Endothelial cell of umbilical vein (primary cell): ENCODE measurements around the gene AK8. TPM values are rescaled to one million over a fixed set of nuclear protein-coding genes. Genes with fewer than 3 reads are reported as not detected.

Source experiments
- BruUV-seq: library from RNA; stranded (reverse); fragments of 400-500 nt; replicated peaks from 2 replicates; lab custom pipeline; 2021; lab: Mats Ljungman, UMichigan
- CTCF ChIA-PET: fragments of 300-600, 350-600 bp; sonication (Branson Sonifier 250); formaldehyde crosslinking; loops from one replicate; lab custom pipeline; 2021; ENCODE audit warnings: antibody characterized with exemption, inconsistent platforms; lab: Charles Lee
- POLR2A ChIA-PET: fragments of 300-600, 350-600 bp; sonication (Branson Sonifier 250); formaldehyde crosslinking; loops from one replicate; lab custom pipeline; 2021; ENCODE audit warnings: antibody characterized with exemption, inconsistent platforms; lab: Charles Lee
- DNase-seq: peaks from one replicate; pipeline ENCODE4 v3.0.0-alpha.2; 2011; ENCODE audit warnings: low read depth, low spot score
- FAIRE-seq: peaks from 2 replicates; lab custom pipeline; 2011; peaks lifted over from hg19 to GRCh38; lab: Jason Lieb, UNC
- H2AFZ ChIP-seq: 2 replicates; pipeline ENCODE4 v1.6.0; 2012; ENCODE audit warnings: low read depth, low read length, control low read depth, inconsistent platforms
- H3K27ac ChIP-seq: 2 replicates; pipeline ENCODE4 v1.5.1; 2011; ENCODE audit warnings: low read depth, mild to moderate bottlenecking, control low read depth, low read length, moderate library complexity; ENCODE audit not compliant: insufficient read depth
- H3K27me3 ChIP-seq, 2 experiments: 2 replicates each; pipeline versions ENCODE4 v1.6.0 to v1.6.1; 2011; ENCODE audit warnings: low read length in 2 of 2, mixed read lengths in 1 of 2; ENCODE audit not compliant: control insufficient read depth in 2 of 2, insufficient read depth in 2 of 2
- H3K36me3 ChIP-seq, 2 experiments: 2 replicates in 1 of 2; 3 replicates in 1 of 2; pipeline ENCODE4 v1.5.1; 2011; ENCODE audit warnings: low read length in 2 of 2, mild to moderate bottlenecking in 1 of 2, moderate library complexity in 1 of 2; ENCODE audit not compliant: control insufficient read depth in 2 of 2, insufficient read depth in 2 of 2; ENCODE audit errors: extremely low read depth in 1 of 2
- H3K4me1 ChIP-seq: 3 replicates; pipeline ENCODE4 v1.5.1; 2011; ENCODE audit warnings: mild to moderate bottlenecking, low read length; ENCODE audit not compliant: control insufficient read depth, insufficient read depth; ENCODE audit errors: extremely low read depth
- H3K4me2 ChIP-seq: 2 replicates; pipeline ENCODE4 v1.6.1; 2011; ENCODE audit warnings: low read length, control low read depth, mixed read lengths; ENCODE audit not compliant: insufficient read depth
- H3K4me3 ChIP-seq, 3 experiments: fragments of 200-600 bp in 1 of 3; sonication (generic), shearing (Covaris generic) in 1 of 3; replicated peaks in 1 of 3; 2 replicates each; pipeline ENCODE4 v1.5.1; 2011 to 2016; ENCODE audit warnings: control low read depth in 3 of 3, low read length in 3 of 3, mild to moderate bottlenecking in 2 of 3, inconsistent platforms in 1 of 3, low read depth in 1 of 3, moderate library complexity in 1 of 3; ENCODE audit not compliant: insufficient read depth in 1 of 3
- H3K79me2 ChIP-seq: 2 replicates; pipeline ENCODE4 v1.6.0; 2012; ENCODE audit warnings: low read length, inconsistent platforms; ENCODE audit not compliant: control insufficient read depth, insufficient read depth
- H3K9ac ChIP-seq: replicated peaks from 2 replicates; pipeline ENCODE3; 2011; ENCODE audit warnings: low read length, control low read depth; ENCODE audit not compliant: insufficient read depth; ENCODE audit errors: extremely low read depth
- H3K9me1 ChIP-seq: replicated peaks from 3 replicates; pipeline ENCODE4 v1.6.0; 2011; ENCODE audit warnings: mild to moderate bottlenecking, low read length; ENCODE audit not compliant: control insufficient read depth, insufficient read depth; ENCODE audit errors: extremely low read depth
- H3K9me3 ChIP-seq: replicated peaks from 2 replicates; pipeline ENCODE4 v1.5.1; 2012; ENCODE audit warnings: low read length, inconsistent platforms; ENCODE audit not compliant: control insufficient read depth, insufficient read depth
- H4K20me1 ChIP-seq: replicated peaks from 2 replicates; pipeline ENCODE3; 2011; ENCODE audit warnings: mild to moderate bottlenecking, low read length; ENCODE audit not compliant: control insufficient read depth, insufficient read depth; ENCODE audit errors: extremely low read depth
- CTCF ChIP-seq, 2 donors: IDR thresholded peaks; 1 replicate in 1 of 2; 2 replicates in 1 of 2; pipeline ENCODE4 v1.5.1; 2011; ENCODE audit warnings: low read length in 2 of 2, mild to moderate bottlenecking in 2 of 2, moderate library complexity in 2 of 2, control low read depth in 1 of 2, inconsistent platforms in 1 of 2, low read depth in 1 of 2; ENCODE audit not compliant: insufficient read depth in 1 of 2; ENCODE audit errors: extremely low read depth in 1 of 2
- EZH2 ChIP-seq: IDR thresholded peaks from 2 replicates; pipeline ENCODE4 v1.6.1; 2012; ENCODE audit warnings: borderline replicate concordance, low read depth, mild to moderate bottlenecking, moderate library complexity, low read length, inconsistent platforms; ENCODE audit not compliant: severe bottlenecking
- FOS ChIP-seq: IDR thresholded peaks from 2 replicates; pipeline ENCODE4 v1.6.1; 2011; ENCODE audit warnings: mild to moderate bottlenecking, low read length, moderate library complexity, borderline replicate concordance; ENCODE audit not compliant: insufficient read depth
- GATA2 ChIP-seq: IDR thresholded peaks from 2 replicates; pipeline ENCODE4 v1.7.0; 2011; ENCODE audit warnings: low read depth, mild to moderate bottlenecking, moderate library complexity, mixed read lengths, low read length; ENCODE audit not compliant: insufficient read length, insufficient read depth
- JUN ChIP-seq: IDR thresholded peaks from 2 replicates; pipeline ENCODE4 v1.6.1; 2011; ENCODE audit warnings: borderline replicate concordance, low read depth; ENCODE audit not compliant: insufficient read length, insufficient read depth
- MAX ChIP-seq: IDR thresholded peaks from 2 replicates; pipeline ENCODE4 v1.6.1; 2011; ENCODE audit not compliant: insufficient read depth, insufficient read length
- MYC ChIP-seq: IDR thresholded peaks from one replicate; pipeline ENCODE4 v1.6.1; 2011; ENCODE audit warnings: mild to moderate bottlenecking, low read depth, low read length
- POLR2A ChIP-seq: IDR thresholded peaks from 2 replicates; pipeline ENCODE4 v1.6.1; 2012; ENCODE audit warnings: low read depth, mild to moderate bottlenecking, control low read depth, low read length
- POLR2AphosphoS5 ChIP-seq: IDR thresholded peaks from 2 replicates; pipeline ENCODE4 v1.6.1; 2012; ENCODE audit warnings: low read depth, mild to moderate bottlenecking, control low read depth, low read length, moderate library complexity; ENCODE audit not compliant: insufficient read depth
- dilution Hi-C: fragments of 300-500 bp; cut with MboI; formaldehyde crosslinking; loops from one replicate; pipeline ENCODE4 v1.15.0; 2019; ENCODE audit warnings: low sequenced_read_pairs; ENCODE audit not compliant: extremely low pct_ligation_motif_present
- intact Hi-C: fragments of 100-400 bp; cut with micrococcal nuclease; formaldehyde crosslinking; loops from one replicate; pipeline ENCODE4 v1.10.0; 2022
- polyA plus RNA-seq, 4 experiments: library from polyadenylated mRNA; depleted of rRNA in 3 of 4; stranded (reverse) in 3 of 4; unstranded in 1 of 4; fragments of >200 nt; gene quantifications; 2 replicates each; pipeline versions ENCODE4 v1.2.1 to v1.2.3, GENCODE V29; 2011 to 2012; ENCODE audit warnings: missing spikeins in 1 of 4
- total RNA-seq: library from RNA; stranded (reverse); gene quantifications from 2 replicates; pipeline ENCODE4 v1.2.3, GENCODE V29; 2021

Gene AK8
- total and polyA plus RNA-seq, 2 donors (not counting 3 experiments of a cell fraction or from before 2014, with no cell fraction given) = 0.06 TPM; not detected in 1

GRCh38 chr9:132809677-132810271 lies 68.3 kb downstream of the AK8 start:
- Histone ChIP-seq H3K79me2 (no peaks in the 10 kb centered on the region), H2AFZ (no peak overlapping the region), H3K4me3 (no peak overlapping the region), H3K9me1 (no peaks in the 10 kb centered on the region), H3K27me3 (peaks cover 5 to 11% of the 10 kb centered on the region in 2 experiments), H3K9me3 (no peaks in the 10 kb centered on the region), H4K20me1 (no peaks in the 10 kb centered on the region), H3K4me1 (no peaks in the 10 kb centered on the region), H3K36me3 (no peaks in the 10 kb centered on the region), H3K27ac (no peak overlapping the region), H3K4me2 (no peak overlapping the region), H3K9ac (no peak overlapping the region)
- CTCF ChIA-PET = interaction anchor here (0.7 kb wide), 1 partner anchor 9 kb away, joined by 4 read pairs; no protein-coding TSS in a partner anchor
- dilution Hi-C loops (no loop called here), intact Hi-C loops (loop anchor here (10.0 kb wide), 1 partner anchor 165 kb away; the partner anchor contains the start of gene GFI1B)
- FAIRE-seq = no peak
- DNase-seq = no peak
- no TSS peak for BruUV-seq
- POLR2A ChIA-PET = no interaction called here
- TF ChIP-seq EZH2 (no peak), POLR2AphosphoS5 (no peak), JUN (no peak), MAX (no peak), FOS (no peak), MYC (no peak), GATA2 (no peak), POLR2A (no peak)

- TF ChIP-seq MYC (no peak), POLR2A (no peak), EZH2 (no peak), MAX (no peak), JUN (no peak), CTCF (IDR thresholded peaks at IDR 0.05; ENCODE audit: extremely low read depth in 1 of 2, insufficient read depth in 1 of 2, low read depth in 1 of 2, low read length in 2 of 2) (no peak), POLR2AphosphoS5 (no peak), FOS (no peak), GATA2 (no peak)
- BruUV-seq = no TSS peak
- Histone ChIP-seq H3K27me3 (peaks cover 5 to 13% of the 10 kb centered on the region in 2 experiments), H3K79me2 (no peaks in the 10 kb centered on the region), H3K27ac (no peak overlapping the region), H3K9me3 (no peaks in the 10 kb centered on the region), H3K4me2 (no peak overlapping the region), H3K9me1 (no peaks in the 10 kb centered on the region), H3K4me3 (no peak overlapping the region), H2AFZ (no peak overlapping the region), H3K9ac (no peak overlapping the region), H4K20me1 (no peaks in the 10 kb centered on the region), H3K4me1 (no peaks in the 10 kb centered on the region), H3K36me3 (no peaks in the 10 kb centered on the region)
- CTCF ChIA-PET = interaction anchor here (1.0 kb wide), 1 partner anchor 396 kb away, joined by 3 read pairs; no protein-coding TSS in a partner anchor
- no peak for FAIRE-seq
- POLR2A ChIA-PET = no interaction called here
- DNase-seq = no peak
- intact Hi-C loops = loop anchor here (10.0 kb wide), 1 partner anchor 166 kb away; the partner anchor contains the start of gene GFI1B
- dilution Hi-C loops = no loop called here
Observed at GRCh38 chr9:132808645-132809044, 69.4 kb downstream of the AK8 start.
